ENCODE data around the gene REST.
"Not testable (repeated sequence)": the region's sequence is repeated elsewhere in the genome, so short reads cannot be mapped to it uniquely, and the experiment has no call there.

Gene REST

DNA sequence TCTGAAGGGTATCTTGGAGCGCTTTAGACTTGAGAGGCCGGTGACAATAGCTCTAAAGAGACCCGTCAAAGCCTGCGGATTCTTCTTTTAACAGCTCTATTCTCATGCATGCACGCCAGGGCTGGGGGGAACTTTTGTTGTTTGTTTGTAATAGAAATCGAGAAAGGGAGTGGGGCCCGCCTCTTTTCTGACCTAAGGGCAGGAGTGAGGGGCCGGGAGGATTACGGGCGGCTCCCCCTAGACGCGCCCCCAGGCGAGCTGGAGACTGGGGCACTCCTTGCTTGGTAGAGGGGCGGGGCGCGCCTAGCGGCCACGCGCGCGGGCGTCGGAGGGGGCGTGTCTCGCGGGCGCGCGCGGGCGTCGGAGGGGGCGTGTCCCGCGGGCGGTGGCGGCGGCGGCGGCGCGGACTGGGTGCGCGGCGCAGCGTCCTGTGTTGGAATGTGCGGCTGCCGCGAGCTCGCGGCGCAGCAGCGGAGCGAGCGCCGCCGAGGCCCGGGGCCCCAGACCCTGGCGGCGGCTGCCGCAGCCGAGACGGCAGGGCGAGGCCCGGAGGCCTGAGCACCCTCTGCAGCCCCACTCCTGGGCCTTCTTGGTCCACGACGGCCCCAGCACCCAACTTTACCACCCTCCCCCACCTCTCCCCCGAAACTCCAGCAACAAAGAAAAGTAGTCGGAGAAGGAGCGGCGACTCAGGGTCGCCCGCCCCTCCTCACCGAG, at the start of gene REST:
Gene REST (plus strand): TSS at position 412 of the 717 bp plus-strand sequence. CDS start 2,739 bp downstream, outside the sequence.
- DNase-seq (ENCODE audit: low read depth in 1 of 2, low spot score in 1 of 2): peak; percentile 79 to 80

DNA sequence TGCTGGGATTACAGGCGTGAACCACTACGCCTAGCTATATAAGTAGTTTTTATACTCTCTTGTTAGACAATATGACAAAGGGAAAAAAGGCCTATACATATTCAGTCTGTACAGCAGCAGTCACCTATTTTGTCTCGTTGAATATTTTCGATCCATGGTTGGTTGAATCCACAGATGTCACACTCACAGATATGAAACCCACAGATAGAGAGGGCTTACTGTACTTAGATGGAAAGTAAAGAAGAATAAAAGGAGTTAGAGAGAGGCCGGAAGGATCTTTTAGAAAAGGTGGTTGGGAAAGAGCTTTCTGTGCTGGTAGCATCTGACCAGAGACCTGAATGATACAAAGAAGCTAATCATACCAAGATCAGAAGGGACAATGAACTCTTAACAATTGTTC, 47.9 kb upstream of the REST start:
- no peak for DNase-seq (ENCODE audit: low read depth in 1 of 2, low spot score in 1 of 2)

GRCh38 chr4:56860781-56861180, 46.9 kb upstream of the REST start:
- DNase-seq (ENCODE audit: low read depth in 1 of 2, low spot score in 1 of 2): no peak

- no peak for DNase-seq (ENCODE audit: low read depth in 1 of 2, low spot score in 1 of 2)
These were observed 46.3 kb upstream of the REST start for GRCh38 chr4:56861360-56861759.

- DNase-seq (ENCODE audit: low read depth in 1 of 2, low spot score in 1 of 2): no peak
These were observed 44.1 kb upstream of the REST start for GRCh38 chr4:56863441-56864139.

DNA sequence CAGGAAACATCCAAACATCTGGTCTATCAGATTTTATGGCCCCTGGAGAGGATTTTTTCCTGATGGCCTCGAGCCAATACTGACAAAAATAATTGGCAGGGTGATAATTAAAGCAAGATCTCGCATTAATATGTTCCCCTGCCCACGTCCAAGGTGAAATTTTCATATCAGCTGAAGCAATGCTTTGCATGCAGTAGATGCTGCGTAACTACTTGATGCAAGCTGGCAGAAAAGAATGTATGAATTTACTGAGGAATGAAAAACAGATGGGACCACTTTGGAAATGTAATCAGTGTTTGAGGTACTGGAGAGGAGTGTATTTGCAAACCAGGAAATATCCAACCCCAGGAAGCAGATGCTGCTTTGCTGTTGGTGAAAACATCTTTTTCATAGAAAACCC, 36.8 kb upstream of the REST start:
- DNase-seq (ENCODE audit: low read depth in 1 of 2, low spot score in 1 of 2): no peak

- DNase-seq (ENCODE audit: low read depth in 1 of 2, low spot score in 1 of 2): no peak
These were observed 36.3 kb upstream of the REST start for GRCh38 chr4:56871371-56871866.

GRCh38 chr4:56874166-56874565, 33.5 kb upstream of the REST start:
- no peak for DNase-seq (ENCODE audit: low read depth in 1 of 2, low spot score in 1 of 2)

GRCh38 chr4:56874923-56875322, 32.8 kb upstream of the REST start:
- DNase-seq (ENCODE audit: low read depth in 1 of 2, low spot score in 1 of 2): no peak

GRCh38 chr4:56876264-56876663, 31.4 kb upstream of the REST start:
- no peak for DNase-seq (ENCODE audit: low read depth in 1 of 2, low spot score in 1 of 2)

GRCh38 chr4:56879996-56880395, 27.7 kb upstream of the REST start:
- no peak for DNase-seq (ENCODE audit: low read depth in 1 of 2, low spot score in 1 of 2)

- DNase-seq (ENCODE audit: low read depth in 1 of 2, low spot score in 1 of 2): no peak
These were observed 27.1 kb upstream of the REST start for GRCh38 chr4:56880572-56880971.

DNA sequence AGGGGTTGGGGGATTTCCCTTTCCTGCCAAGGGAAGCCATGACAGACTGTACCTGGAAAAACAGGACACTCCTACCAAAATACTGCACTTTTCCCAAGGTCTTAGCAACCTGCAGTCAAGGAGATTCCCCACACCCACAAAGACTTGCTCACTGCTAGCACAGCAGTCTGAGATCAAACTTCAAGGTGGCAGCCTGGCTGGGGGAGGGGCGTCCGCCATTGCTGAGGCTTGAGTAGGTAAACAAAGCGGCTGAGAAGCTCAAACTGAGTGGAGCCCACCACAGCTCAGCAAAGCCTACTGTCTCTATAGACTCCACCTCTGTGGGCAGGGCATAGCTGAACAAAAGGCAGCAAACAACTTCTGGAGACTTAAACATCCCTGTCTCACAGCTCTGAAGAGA, 23.2 kb upstream of the REST start:
- not testable (repeated sequence) for DNase-seq (ENCODE audit: low read depth in 1 of 2, low spot score in 1 of 2)

GRCh38 chr4:56892691-56893090, 15.0 kb upstream of the REST start:
- DNase-seq (ENCODE audit: low read depth in 1 of 2, low spot score in 1 of 2): no peak

DNA sequence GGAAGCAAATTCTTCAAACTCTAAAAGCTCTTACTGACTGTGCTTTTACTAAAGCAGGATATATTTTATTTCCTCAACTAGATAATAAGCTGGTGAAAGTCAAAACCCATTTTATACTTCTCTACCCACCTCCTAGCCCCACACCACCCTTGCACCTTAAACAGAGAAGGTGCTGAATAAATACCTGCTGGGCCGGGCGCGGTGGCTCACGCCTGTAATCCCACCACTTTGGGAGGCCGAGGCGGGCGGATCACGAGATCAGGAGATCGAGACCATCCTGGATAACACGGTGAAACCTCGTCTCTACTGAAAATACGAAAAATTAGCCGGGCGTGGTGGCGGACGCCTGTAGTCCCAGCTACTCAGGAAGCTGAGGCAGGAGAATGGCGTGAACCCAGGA, 9.9 kb upstream of the REST start:
- DNase-seq (ENCODE audit: low read depth in 1 of 2, low spot score in 1 of 2): not testable (repeated sequence)

DNA sequence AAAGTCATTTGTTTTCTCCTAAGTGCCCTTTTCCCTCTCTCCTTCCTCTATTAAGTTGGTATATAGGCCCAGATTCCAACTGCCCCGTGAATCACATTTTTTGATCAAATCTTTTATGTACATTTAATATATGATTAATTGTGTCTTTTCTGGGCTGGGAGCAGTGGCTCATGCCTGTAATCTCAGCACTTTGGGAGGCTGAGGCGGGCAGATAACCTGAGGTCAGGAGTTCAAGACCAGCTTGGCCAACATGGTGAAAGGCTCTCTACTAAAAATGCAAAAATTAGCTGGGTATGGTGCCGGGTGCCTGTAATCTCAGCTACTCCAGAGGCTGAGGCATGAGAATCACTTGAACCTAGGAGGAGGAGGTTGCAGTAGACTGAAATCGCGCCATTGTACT, 7.5 kb upstream of the REST start:
- not testable (repeated sequence) for DNase-seq (ENCODE audit: low read depth in 1 of 2, low spot score in 1 of 2)

DNA sequence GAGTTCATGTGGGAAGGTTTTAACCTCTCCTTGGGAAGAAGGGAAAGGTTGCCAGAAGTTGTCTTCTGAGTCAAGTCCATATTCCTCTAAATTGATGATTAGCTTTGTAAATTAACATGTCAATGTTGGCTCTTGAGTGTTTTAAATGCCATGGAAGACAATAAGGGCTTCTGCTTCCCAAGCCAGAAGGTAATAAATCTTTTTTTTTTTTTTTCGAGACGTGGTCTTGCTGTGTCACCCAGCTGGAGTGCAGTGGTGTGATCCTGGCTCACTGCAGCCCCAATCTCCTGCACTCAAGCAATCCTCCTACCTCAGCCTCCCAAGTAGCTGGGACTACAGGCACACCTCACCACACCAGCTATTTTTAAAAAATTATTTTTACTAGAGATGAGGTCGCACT, 5.0 kb upstream of the REST start:
- no peak for DNase-seq (ENCODE audit: low read depth in 1 of 2, low spot score in 1 of 2)

GRCh38 chr4:56905796-56906195, 1.9 kb upstream of the REST start:
- no peak for DNase-seq (ENCODE audit: low read depth in 1 of 2, low spot score in 1 of 2)

- DNase-seq (ENCODE audit: low read depth in 1 of 2, low spot score in 1 of 2): no peak
These were observed 959 bp upstream of the REST start for GRCh38 chr4:56906489-56907393.

- peak; percentile 42 to 63 for DNase-seq (ENCODE audit: low read depth in 1 of 2, low spot score in 1 of 2)
These were observed 746 bp downstream of the REST start for GRCh38 chr4:56908206-56909085.

Measured in stimulated activated CD4-positive, alpha-beta T cell treated with anti-CD3 and anti-CD28 coated beads, Interleukin-15, amount 100 ng/mL, for 1 hour (primary cell).